Stomach (tissue), 19 donors: ENCODE measurements around the gene HTR3A. TPM values are rescaled to one million over a fixed set of nuclear protein-coding genes. Genes with fewer than 3 reads are reported as not detected.

Source experiments
- DNase-seq, 2 donors: peaks; one replicate each; pipeline versions ENCODE4 v3.0.0 to v3.0.0-alpha.2; 2013 to 2019
- H3K27ac ChIP-seq, 5 donors: fragments of 200-600 bp in 4 of 5; sonication (generic) in 4 of 5; one replicate each; pipeline ENCODE4 v1.5.1; 2013 to 2019; ENCODE audit warnings: mild to moderate bottlenecking in 1 of 5, moderate library complexity in 1 of 5
- H3K27me3 ChIP-seq, 3 donors: fragments of 200-600 bp; sonication (generic); one replicate each; pipeline ENCODE4 v1.5.1; 2017 to 2019; ENCODE audit warnings: mixed run types in 1 of 3
- H3K36me3 ChIP-seq, 4 donors: fragments of 200-600 bp; sonication (generic); 1 replicate in 3 of 4; 2 replicates in 1 of 4; pipeline ENCODE4 v1.5.1; 2016 to 2019
- H3K4me1 ChIP-seq, 4 donors: fragments of 200-600 bp; sonication (generic); one replicate each; pipeline ENCODE4 v1.5.1; 2016 to 2019
- H3K4me3 ChIP-seq, 4 donors: fragments of 200-600 bp; sonication (generic) in 3 of 4; one replicate each; pipeline ENCODE4 v1.5.1; 2016 to 2019; ENCODE audit warnings: mild to moderate bottlenecking in 1 of 4
- H3K9me3 ChIP-seq, 4 donors: fragments of 200-600 bp; sonication (generic); one replicate each; pipeline ENCODE4 v1.5.1; 2016 to 2019
- EP300 ChIP-seq: sonication (generic); formaldehyde crosslinking; IDR thresholded peaks from one replicate; pipeline ENCODE4 v1.6.1; 2017; ENCODE audit warnings: antibody characterized with exemption
- POLR2A ChIP-seq, 4 donors: fragments of 450-650 bp; IDR thresholded peaks; one replicate each; pipeline ENCODE4 v1.6.1; 2016; ENCODE audit warnings: antibody characterized with exemption in 4 of 4, control low read depth in 2 of 4, mild to moderate bottlenecking in 1 of 4, moderate library complexity in 1 of 4
- POLR2AphosphoS5 ChIP-seq, 3 donors: sonication (generic); formaldehyde crosslinking; IDR thresholded peaks; one replicate each; pipeline ENCODE4 v1.6.1; 2016; ENCODE audit warnings: antibody characterized with exemption in 3 of 3
- WGBS, 5 donors: extraction: QIAGEN DNeasy Blood & Tissue Kit in 3 of 5; methylation state at CpG; one replicate each; pipeline versions ENCODE4 v1.1.5 to v1.1.7; 2013 to 2018; 5-methylcytosine and 5-hydroxymethylcytosine counted together
- intact Hi-C: fragments of 100-400 bp; cut with DNase I; formaldehyde crosslinking; loops from one replicate; pipeline ENCODE4 v1.15.1; 2023; ENCODE audit warnings: low total_unique reads
- long read RNA-seq, 10 donors: transcript quantifications; one replicate each; lab custom pipeline, GENCODE V29; 2026
- polyA plus RNA-seq, 3 donors: library from polyadenylated mRNA; stranded (reverse); fragments of 200-250 nt; gene quantifications; one replicate each; pipeline ENCODE4 v1.2.3, GENCODE V29; 2013
- total RNA-seq, 5 donors: library from RNA; depleted of rRNA; stranded (reverse); fragments of >200 nt; gene quantifications; one replicate each; pipeline versions ENCODE4 v1.1.0 to v1.2.3, GENCODE V29; 2014 to 2016
- TF ChIP-seq, protein P1 (sequence below), 7 experiments: fragments of 450-650 bp in 4 of 7; fragments of 200-600 bp in 3 of 7; sonication (generic) in 3 of 7; IDR thresholded peaks; one replicate each; pipeline ENCODE4 v1.5.1; 2016 to 2019; ENCODE audit warnings: antibody characterized with exemption in 7 of 7, control low read depth in 2 of 7, mild to moderate bottlenecking in 1 of 7
- donor health status: healthy with polysubstance abuse.
- donor health status: Bipolar disorder and iron deficiency.
- donor health status: healthy.

Gene HTR3A
- total RNA-seq (1 to 10 TPM in 1 of 5 donors, not detected in 4; 1.7 TPM), polyA plus RNA-seq (1 to 10 TPM in 1 of 3 donors, under 1 TPM in 1, not detected in 1; 0.30 to 1.9 TPM)
- long read RNA-seq, donor 1: 0 reads
- long read RNA-seq, donor 2: 0 reads
- long read RNA-seq, donor 3, partial matches to known transcripts: 0 of 1 reads
- long read RNA-seq, donor 3, other reads (novel, unspliced or antisense): 0 of 1 reads
- long read RNA-seq, donor 4: 0 reads
- long read RNA-seq, donor 5: 0 reads
- long read RNA-seq, donor 6: 0 reads
- long read RNA-seq, donor 7: 0 reads
- long read RNA-seq, donor 8: 0 reads
- long read RNA-seq, donor 9: 0 reads
- long read RNA-seq, donor 10: 0 reads

DNA sequence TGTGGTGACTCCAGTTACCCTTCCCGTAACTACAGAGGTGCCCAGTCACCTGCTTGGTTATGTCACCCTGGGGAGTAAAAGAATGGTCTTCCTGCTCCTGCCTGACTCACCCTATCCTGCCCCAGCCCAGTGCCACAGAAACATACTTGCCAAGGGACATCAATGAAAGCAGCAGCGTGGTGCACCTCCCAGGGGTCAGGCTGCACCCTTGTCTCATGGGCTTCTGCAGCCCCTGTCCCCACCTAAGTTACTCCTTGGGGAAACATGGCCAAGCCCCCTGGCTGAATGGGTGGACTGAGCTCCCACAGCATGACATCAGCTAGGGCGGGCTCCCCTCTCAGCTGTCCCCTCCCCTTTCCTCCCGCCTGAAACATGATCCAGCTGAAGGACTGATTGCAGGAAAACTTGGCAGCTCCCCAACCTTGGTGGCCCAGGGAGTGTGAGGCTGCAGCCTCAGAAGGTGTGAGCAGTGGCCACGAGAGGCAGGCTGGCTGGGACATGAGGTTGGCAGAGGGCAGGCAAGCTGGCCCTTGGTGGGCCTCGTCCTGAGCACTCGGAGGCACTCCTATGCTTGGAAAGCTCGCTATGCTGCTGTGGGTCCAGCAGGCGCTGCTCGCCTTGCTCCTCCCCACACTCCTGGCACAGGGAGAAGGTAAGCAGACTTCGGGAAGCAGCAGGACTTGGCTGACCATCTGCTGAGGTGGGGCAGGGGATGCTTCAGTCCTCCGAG is at the start of gene HTR3A:
Gene HTR3A (plus strand): TSS at position 368 of the 730 bp plus-strand sequence. CDS start 218 bp downstream, at position 586.
- DNase-seq: peak; percentile 92 to 94
- 9 to 26% (median 22%) methylated on average over 7 to 12 of the region's 12 CpGs for WGBS, 5 donors
- intact Hi-C loops: no loop called here
- no peaks in the 10 kb centered on the region for H3K9me3 ChIP-seq
- H3K36me3 ChIP-seq: no peaks in the 10 kb centered on the region
- no peak within 1 kb of the TSS for H3K4me3 ChIP-seq
- H3K4me1 ChIP-seq: peaks cover 0 to 11% (median 7%) of the 10 kb centered on the region in 4 donors
- TF ChIP-seq EP300 (no peak), POLR2A (IDR thresholded peaks at IDR 0.05) (no peak), POLR2AphosphoS5 (IDR thresholded peaks at IDR 0.05) (peak in 2 of 3 donors; percentile 33 to 51)
- TF ChIP-seq, protein P1, sequence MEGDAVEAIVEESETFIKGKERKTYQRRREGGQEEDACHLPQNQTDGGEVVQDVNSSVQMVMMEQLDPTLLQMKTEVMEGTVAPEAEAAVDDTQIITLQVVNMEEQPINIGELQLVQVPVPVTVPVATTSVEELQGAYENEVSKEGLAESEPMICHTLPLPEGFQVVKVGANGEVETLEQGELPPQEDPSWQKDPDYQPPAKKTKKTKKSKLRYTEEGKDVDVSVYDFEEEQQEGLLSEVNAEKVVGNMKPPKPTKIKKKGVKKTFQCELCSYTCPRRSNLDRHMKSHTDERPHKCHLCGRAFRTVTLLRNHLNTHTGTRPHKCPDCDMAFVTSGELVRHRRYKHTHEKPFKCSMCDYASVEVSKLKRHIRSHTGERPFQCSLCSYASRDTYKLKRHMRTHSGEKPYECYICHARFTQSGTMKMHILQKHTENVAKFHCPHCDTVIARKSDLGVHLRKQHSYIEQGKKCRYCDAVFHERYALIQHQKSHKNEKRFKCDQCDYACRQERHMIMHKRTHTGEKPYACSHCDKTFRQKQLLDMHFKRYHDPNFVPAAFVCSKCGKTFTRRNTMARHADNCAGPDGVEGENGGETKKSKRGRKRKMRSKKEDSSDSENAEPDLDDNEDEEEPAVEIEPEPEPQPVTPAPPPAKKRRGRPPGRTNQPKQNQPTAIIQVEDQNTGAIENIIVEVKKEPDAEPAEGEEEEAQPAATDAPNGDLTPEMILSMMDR (IDR thresholded peaks at IDR 0.05): peak in 1 of 7 experiments; percentile 11
- peaks cover 0 to 36% (median 9%) of the 10 kb centered on the region in 3 donors for H3K27me3 ChIP-seq
- peak within 1 kb of the TSS in 4 of 5 donors; percentile 36 to 56 (median 49) for H3K27ac ChIP-seq

DNA sequence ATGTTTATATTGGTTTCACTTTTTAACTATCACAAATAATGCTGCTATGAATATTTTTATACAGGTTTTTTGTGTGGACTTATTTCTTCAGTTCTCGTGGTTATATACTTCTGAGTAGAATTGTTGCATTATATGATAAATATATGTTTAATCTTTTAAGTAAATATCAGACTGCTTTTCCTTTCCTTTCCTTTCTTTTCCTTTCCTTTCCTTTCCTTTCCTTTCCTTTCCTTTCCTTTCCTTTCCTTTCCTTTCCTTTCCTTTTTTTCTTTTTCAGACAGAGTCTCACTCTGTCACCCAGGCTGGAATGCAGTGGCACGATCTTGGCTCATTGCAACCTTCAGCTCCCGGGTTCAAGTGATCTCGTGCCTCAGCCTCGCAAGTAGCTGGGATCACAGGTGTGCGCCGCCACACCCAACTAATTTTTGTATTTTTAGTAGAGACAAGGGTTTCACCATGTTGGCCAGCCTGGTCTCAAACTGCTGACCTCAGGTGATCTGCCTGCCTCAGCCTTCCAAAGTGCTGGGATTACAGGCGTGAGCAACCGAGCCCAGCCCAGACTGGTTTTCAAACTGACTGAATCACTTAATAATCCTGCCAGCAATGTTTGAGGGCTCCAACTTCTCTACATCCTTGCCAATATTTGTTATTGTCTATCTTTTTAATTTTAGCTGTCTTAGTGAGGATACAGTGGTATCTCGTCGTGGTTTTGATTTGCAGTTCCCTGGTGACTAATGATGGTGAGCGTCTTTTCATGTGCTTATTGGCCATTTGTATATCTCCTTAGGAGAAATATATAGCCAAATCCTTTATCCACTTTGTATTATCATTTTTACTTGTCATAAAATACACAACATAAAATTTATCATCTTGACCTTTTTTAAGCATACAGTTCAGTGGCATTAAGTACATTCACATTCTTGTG is 48.4 kb upstream of the HTR3A start:
- DNase-seq: no peak
- WGBS, 5 donors: 59 to 62% (median 61%) methylated on average over 12 of the region's 12 CpGs

DNA sequence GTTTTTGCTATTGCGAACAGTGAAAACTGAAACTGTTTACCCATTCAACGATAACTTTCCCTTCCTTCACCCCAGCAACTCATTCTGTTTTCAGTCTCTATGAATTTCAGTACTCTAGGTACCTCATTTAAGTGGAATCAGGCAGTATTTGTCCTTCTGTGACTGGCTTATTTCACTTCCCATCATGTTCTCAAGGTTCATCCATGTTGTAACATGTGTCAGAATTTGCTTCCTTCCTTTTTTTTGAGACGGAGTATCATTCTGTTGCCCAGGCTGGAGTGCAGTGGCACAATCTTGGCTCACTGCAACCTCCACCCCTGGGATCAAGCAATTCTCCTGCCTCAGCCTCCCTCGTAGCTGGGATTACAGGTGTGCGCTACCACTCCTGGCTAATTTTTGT is 46.6 kb upstream of the HTR3A start:
- no peak overlapping the region for H3K4me3 ChIP-seq
- H3K27me3 ChIP-seq: peaks cover 0 to 10% (median 0%) of the 10 kb centered on the region in 3 donors
- 63 to 90% (median 83%) methylated on average over 5 of the region's 5 CpGs for WGBS, 5 donors

More for the DNA sequence above, 48.4 kb upstream of the HTR3A start:
- Histone ChIP-seq H3K27me3 (peaks cover 0 to 14% (median 0%) of the 10 kb centered on the region in 3 donors), H3K4me1 (peaks cover 0 to 6% (median 0%) of the 10 kb centered on the region in 4 donors), H3K36me3 (no peaks in the 10 kb centered on the region), H3K9me3 (peaks cover 0 to 4% (median 0%) of the 10 kb centered on the region in 4 donors), H3K4me3 (no peak overlapping the region), H3K27ac (no peak overlapping the region)
- TF ChIP-seq POLR2A (IDR thresholded peaks at IDR 0.05): no peak
- no peak for TF ChIP-seq EP300
- TF ChIP-seq POLR2AphosphoS5 (IDR thresholded peaks at IDR 0.05): no peak
- TF ChIP-seq, protein P1 (IDR thresholded peaks at IDR 0.05): no peak
- intact Hi-C loops: no loop called here

More for the DNA sequence above, 46.6 kb upstream of the HTR3A start:
- H3K27ac ChIP-seq: no peak overlapping the region
- no peak for TF ChIP-seq POLR2AphosphoS5 (IDR thresholded peaks at IDR 0.05)
- TF ChIP-seq, protein P1 (IDR thresholded peaks at IDR 0.05): no peak
- TF ChIP-seq EP300: no peak
- TF ChIP-seq POLR2A (IDR thresholded peaks at IDR 0.05): no peak
- H3K4me1 ChIP-seq: peaks cover 0 to 6% (median 0%) of the 10 kb centered on the region in 4 donors
- H3K9me3 ChIP-seq: peaks cover 0 to 4% (median 0%) of the 10 kb centered on the region in 4 donors
- H3K36me3 ChIP-seq: no peaks in the 10 kb centered on the region
- intact Hi-C loops: no loop called here
- no peak for DNase-seq
